Peyer's patch (tissue), 4 donors: ENCODE results near the gene NT5DC3.
"Not testable (repeated sequence)": the region's sequence is repeated elsewhere in the genome, so short reads cannot be mapped to it uniquely, and the experiment has no call there.

ENCODE experiments used
- POLR2A ChIP-seq, 2 donors: fragments of 450-650 bp; IDR thresholded peaks; one replicate each; pipeline ENCODE4 v1.5.1; 2017; ENCODE audit warnings: antibody characterized with exemption in 2 of 2, mild to moderate bottlenecking in 2 of 2, moderate library complexity in 2 of 2
- TF ChIP-seq, protein P1 (sequence below), 6 experiments: fragments of 450-650 bp in 4 of 6; fragments of 200-600 bp in 2 of 6; sonication (generic) in 1 of 6; IDR thresholded peaks; one replicate each; pipeline ENCODE4 v1.5.1; 2017 to 2019; ENCODE audit warnings: antibody characterized with exemption in 6 of 6, mild to moderate bottlenecking in 3 of 6, moderate library complexity in 1 of 6

DNA sequence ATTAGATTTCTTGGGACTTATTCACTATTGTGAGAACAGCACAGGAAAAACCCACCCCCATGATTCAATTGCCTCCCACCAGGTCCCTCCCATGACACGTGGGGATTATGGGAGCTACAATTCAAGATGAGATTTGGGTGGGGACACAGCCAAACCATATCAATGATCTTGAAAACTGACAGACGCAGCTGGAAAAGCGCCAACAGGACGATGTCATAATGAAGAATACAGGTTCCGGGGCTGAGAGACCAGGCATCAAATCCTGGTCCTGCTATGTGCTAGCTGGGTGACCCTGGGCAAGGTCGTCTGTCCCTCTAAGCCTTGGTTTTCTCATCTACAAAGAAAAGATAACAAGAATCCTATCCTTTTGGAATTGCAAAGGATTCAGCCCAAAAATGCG lies 31.4 kb downstream of the NT5DC3 start:
- TF ChIP-seq POLR2A (IDR thresholded peaks at IDR 0.05) = not testable (repeated sequence)
- TF ChIP-seq, protein P1, sequence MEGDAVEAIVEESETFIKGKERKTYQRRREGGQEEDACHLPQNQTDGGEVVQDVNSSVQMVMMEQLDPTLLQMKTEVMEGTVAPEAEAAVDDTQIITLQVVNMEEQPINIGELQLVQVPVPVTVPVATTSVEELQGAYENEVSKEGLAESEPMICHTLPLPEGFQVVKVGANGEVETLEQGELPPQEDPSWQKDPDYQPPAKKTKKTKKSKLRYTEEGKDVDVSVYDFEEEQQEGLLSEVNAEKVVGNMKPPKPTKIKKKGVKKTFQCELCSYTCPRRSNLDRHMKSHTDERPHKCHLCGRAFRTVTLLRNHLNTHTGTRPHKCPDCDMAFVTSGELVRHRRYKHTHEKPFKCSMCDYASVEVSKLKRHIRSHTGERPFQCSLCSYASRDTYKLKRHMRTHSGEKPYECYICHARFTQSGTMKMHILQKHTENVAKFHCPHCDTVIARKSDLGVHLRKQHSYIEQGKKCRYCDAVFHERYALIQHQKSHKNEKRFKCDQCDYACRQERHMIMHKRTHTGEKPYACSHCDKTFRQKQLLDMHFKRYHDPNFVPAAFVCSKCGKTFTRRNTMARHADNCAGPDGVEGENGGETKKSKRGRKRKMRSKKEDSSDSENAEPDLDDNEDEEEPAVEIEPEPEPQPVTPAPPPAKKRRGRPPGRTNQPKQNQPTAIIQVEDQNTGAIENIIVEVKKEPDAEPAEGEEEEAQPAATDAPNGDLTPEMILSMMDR (IDR thresholded peaks at IDR 0.05) = not testable (repeated sequence)
